C4-2B (cell line): Measurements from ENCODE around the gene PRDX3.
"Not testable (repeated sequence)": the region's sequence is repeated elsewhere in the genome, so short reads cannot be mapped to it uniquely, and the experiment has no call there.

Experiments
- H3K27ac ChIP-seq: fragments of 450-650 bp; 2 replicates; pipeline ENCODE4 v1.5.1; 2017
- CTCF ChIP-seq: fragments of 450-650 bp; conservative IDR thresholded peaks from 2 replicates; pipeline ENCODE4 v1.5.1; 2017; ENCODE audit warnings: mild to moderate bottlenecking
- ZFX ChIP-seq: fragments of 450-650 bp; IDR thresholded peaks from 2 replicates; pipeline ENCODE4 v1.6.1; 2017

The PRDX3 gene

DNA sequence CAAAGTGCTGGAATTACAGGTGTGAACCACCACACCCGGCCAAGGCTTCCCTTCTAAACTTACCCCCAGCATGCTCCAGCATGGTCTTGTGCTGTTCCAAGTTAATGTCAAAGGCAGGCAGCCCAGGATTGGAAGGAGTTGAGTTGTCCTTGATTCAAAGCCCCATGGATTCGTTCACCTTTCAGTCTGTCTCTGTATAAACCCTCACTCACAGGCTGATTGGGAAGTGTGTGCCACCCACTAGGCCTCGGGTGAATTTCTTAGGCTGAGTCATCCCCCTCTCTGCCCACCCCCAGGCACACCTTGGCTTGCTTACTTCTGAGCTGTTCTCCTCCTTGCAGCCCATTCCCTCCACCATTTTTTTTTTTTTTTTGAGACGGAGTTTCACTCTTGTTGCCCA is 13.3 kb upstream of the PRDX3 start:
- no peak for TF ChIP-seq CTCF
- no peak overlapping the region for H3K27ac ChIP-seq

DNA sequence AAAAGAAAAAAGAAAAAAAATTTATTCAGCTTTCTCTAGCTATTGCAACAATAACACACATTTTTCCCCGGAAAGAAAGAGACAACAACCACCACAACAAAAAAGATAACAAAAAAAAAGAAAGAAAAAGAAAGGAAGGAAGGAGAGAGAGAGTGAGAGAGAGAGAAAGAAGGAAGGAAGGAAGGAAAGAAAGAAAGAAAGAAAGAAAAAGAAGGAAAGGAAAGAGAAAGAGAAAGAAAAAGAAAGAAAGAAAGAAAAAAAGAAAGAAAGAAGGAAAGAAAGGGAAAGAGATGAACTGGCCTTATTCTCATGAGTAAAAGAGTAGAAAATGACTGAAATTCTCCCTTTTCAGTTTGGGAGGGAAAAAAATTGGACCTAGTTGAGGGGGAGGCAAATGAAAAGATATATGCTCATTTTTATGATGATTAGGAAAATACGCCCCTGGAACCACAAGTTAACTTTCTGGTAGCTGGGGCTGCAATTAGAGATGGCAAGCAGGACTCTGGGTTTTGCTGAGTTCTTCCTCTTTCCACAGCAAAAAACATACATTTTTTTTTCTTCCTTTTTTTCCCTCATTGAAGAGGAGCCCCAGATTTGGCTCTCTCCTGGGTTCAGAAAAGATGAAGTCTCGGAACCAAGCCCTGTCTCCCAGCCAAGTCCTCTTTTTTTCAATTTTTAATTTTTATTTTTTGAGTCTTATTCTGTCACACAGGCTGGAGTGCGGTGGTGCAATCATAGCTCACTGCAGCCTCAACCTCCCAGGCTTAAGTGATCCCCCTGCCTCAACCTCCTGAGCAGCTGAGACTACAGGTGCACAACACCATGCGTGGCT is 12.6 kb upstream of the PRDX3 start:
- no peak overlapping the region for H3K27ac ChIP-seq

DNA sequence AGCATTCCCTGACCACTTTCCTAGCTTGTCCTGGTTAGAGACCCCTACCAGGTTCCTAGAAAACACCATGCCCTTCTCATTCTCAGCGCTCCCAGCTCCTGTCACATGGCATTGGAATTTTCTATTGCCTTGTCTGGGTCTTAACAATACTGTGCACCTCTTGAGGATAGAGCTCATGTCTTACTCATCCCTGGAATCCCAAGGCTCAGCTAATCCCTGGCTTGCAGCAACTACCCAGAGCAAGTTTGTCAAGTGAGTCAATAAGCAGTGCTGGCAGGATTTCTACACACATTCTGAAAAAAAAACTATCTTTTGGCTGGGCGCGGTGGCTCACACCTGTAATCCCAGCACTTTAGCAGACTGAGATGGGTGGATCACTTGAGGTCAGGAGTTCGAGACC is 11.7 kb upstream of the PRDX3 start:
- TF ChIP-seq ZFX = no peak
- no peak for TF ChIP-seq CTCF

More for the DNA sequence above, 12.6 kb upstream of the PRDX3 start:
- TF ChIP-seq CTCF (no peak), ZFX (no peak)

DNA sequence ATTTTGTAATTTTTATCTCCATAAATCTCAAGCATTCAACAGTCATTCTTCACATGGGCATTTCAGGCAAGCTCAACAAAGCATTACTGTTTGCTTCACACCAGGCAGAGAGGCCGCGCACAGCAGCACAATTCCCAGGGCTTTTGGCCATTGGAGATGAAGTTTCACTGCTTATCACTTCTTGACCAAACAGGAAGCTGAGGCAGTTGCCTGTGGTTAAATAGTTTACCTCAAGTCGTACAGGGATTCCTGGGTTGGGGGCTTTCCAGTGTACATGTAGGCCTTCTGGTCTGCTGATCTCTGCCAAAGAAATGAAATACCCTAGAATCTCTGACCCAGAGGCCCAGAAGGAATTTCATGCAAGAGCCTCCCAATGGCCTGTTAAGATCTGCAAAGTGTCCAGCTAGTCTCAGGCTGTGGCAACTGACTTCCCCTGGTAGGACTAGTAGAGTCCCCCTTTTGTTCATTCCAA is 11.2 kb upstream of the PRDX3 start:
- no peak overlapping the region for H3K27ac ChIP-seq
- TF ChIP-seq CTCF = no peak
- TF ChIP-seq ZFX = no peak

More for the DNA sequence above, 11.7 kb upstream of the PRDX3 start:
- no peak overlapping the region for H3K27ac ChIP-seq

DNA sequence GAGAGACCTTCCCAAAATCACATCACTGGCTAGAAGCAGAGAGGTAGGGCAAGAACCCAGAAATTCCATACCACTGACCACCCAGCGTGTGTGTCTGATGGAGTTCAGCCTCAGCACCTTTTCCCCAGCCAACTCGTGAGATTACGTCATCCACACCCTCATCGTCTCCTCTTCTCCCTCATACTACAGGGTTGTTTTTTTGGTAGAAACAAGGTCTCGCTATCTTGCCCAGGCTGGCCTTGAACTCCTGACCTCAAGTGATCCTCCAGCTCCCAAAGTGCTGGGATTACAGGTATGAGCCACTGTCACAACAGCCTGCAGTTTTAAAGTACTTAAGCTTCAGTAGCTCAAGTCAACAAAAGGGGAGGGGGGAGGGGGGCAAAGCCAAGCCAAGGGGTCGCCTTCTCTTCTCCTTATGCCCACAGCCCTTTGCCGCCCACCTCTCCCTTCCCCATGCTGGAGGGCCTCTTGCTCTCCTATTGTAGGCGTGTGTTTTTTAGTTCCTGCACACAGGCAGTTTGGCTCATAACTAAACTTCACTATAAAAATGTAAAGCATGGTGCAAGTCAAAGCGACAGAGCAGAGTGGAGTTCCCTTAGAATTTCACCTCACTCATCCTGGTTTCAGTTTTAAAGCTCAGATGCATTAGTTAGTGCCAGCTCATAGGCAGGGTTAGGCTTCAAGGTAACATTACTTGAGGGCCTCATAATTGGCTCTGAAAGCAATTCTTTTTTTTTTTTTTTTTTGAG is 5.2 kb upstream of the PRDX3 start:
- H3K27ac ChIP-seq = no peak overlapping the region
- no peak for TF ChIP-seq CTCF
- no peak for TF ChIP-seq ZFX

DNA sequence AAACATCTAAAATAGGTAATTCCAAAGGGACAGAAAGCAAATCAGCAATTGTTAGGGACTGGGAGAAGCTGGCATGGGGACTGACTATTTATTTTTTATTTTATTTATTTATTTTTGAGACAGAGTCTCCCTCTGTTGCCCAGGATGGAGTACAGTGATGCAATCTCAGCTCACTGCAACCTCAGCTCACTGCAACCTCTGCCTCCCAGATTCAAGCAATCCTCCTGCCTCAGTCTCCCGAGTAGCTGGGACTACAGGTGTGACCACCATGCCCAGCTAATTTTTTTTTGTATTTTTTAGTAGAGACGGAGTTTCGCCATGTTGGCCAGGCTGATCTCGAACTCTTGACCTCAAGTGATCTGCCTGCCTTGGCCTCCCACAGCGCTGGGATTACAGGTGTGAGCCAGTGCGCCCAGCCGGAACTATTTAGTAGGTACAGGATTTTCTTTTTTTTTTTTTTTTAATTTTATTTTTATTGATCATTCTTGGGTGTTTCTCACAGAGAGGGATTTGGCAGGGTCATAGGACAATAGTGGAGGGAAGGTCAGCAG is 2.3 kb upstream of the PRDX3 start:
- H3K27ac ChIP-seq = not testable (repeated sequence)

- peak overlapping the region; percentile 76 for H3K27ac ChIP-seq
- no peak for TF ChIP-seq CTCF
- no peak for TF ChIP-seq ZFX
Observed at GRCh38 chr10:119177708-119178371, 772 bp downstream of the PRDX3 start.
